Measurements from ENCODE around the gene AMER3. TPM values are rescaled to one million over a fixed set of nuclear protein-coding genes. Genes with fewer than 3 reads are reported as not detected.

AMER3 gene
- total RNA-seq, 1 experiment from 2014 or later: not detected

GRCh38 chr2:130749078-130749477 lies 6.3 kb upstream of the AMER3 start:
- no peak for DNase-seq (ENCODE audit: extremely low read depth, low read depth)

GRCh38 chr2:130749641-130750040 lies 5.7 kb upstream of the AMER3 start:
- DNase-seq (ENCODE audit: extremely low read depth, low read depth): no peak

GRCh38 chr2:130754811-130755210 lies 529 bp upstream of the AMER3 start:
- no peak for DNase-seq (ENCODE audit: extremely low read depth, low read depth)

GRCh38 chr2:130756053-130756873 lies 923 bp downstream of the AMER3 start:
- DNase-seq (ENCODE audit: extremely low read depth, low read depth): peak; percentile 12

- no peak for DNase-seq (ENCODE audit: extremely low read depth, low read depth)
These were observed 1.7 kb downstream of the AMER3 start for GRCh38 chr2:130756874-130757668.

- DNase-seq (ENCODE audit: extremely low read depth, low read depth): no peak
These were observed 4.8 kb downstream of the AMER3 start for GRCh38 chr2:130759906-130760753.

- DNase-seq (ENCODE audit: extremely low read depth, low read depth): no peak
These were observed 5.7 kb downstream of the AMER3 start for GRCh38 chr2:130760754-130761751.

GRCh38 chr2:130762031-130762909 lies 6.9 kb downstream of the AMER3 start:
- DNase-seq (ENCODE audit: extremely low read depth, low read depth): no peak

GRCh38 chr2:130762910-130763385 lies 7.6 kb downstream of the AMER3 start:
- no peak for DNase-seq (ENCODE audit: extremely low read depth, low read depth)

GRCh38 chr2:130763405-130763804 lies 8.1 kb downstream of the AMER3 start:
- no peak for DNase-seq (ENCODE audit: extremely low read depth, low read depth)

GRCh38 chr2:130764035-130764820 lies 8.9 kb downstream of the AMER3 start:
- DNase-seq (ENCODE audit: extremely low read depth, low read depth): no peak

GRCh38 chr2:130764821-130765115 lies 9.4 kb downstream of the AMER3 start:
- DNase-seq (ENCODE audit: extremely low read depth, low read depth): no peak

GRCh38 chr2:130765464-130765863 lies 10.1 kb downstream of the AMER3 start:
- no peak for DNase-seq (ENCODE audit: extremely low read depth, low read depth)

- DNase-seq (ENCODE audit: extremely low read depth, low read depth): no peak
These were observed 10.7 kb downstream of the AMER3 start for GRCh38 chr2:130766037-130766436.

- no peak for DNase-seq (ENCODE audit: extremely low read depth, low read depth)
These were observed 11.5 kb downstream of the AMER3 start for GRCh38 chr2:130766711-130767407.

- DNase-seq (ENCODE audit: extremely low read depth, low read depth): no peak
These were observed 12.1 kb downstream of the AMER3 start for GRCh38 chr2:130767408-130767775.

GRCh38 chr2:130768191-130768855 lies 13.0 kb downstream of the AMER3 start:
- no peak for DNase-seq (ENCODE audit: extremely low read depth, low read depth)

Data from NCI-H460 (cell line).